ENCODE measurements around the gene TRIM41. TPM values are rescaled to one million over a fixed set of nuclear protein-coding genes. Genes with fewer than 3 reads are reported as not detected.

The TRIM41 gene
- total and polyA plus RNA-seq, 9 of the 15 experiments (the other 6 are each of a cell fraction or from before 2014, with no cell fraction given): 1.8 to 47.6 (median 20.9) TPM

DNA sequence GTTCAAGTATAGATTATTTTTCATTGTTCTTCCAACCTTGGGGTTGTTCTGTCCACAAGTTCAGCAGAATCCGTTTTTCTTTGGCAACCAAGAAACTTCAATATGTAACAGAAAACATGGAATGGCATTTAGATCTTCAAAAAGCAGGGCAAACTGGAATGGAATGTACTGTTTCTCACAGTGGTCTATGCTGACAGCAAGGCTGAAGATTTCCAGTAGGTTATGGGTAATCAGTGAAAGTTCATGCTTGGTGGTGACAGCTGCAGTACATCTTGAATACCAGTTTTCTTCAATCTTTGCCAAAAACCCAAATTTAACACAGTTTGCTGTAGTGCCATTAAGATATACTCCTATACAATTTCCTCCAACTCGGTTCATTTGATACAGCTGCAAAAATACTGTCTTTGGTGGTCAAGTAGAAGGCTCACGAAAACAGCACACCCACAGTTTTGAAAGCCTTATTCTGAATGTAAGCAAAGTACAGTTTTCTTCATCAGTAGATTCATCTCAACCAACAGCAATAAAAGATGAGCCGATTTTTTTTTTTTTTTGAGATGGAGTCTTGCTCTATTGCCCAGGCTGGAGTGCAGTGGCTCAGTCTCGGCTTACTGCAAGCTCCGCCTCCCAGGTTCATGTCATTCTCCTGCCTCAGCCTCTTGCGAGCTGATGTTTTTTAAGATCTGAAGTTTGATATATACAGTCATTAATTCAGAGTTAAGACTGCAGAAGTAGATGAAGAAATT is 32.9 kb downstream of the TRIM41 start:
- H3K4me1 ChIP-seq (replicated peaks in 1 of 2; ENCODE audit: control insufficient read depth in 2 of 2, insufficient read depth in 2 of 2, low read length in 2 of 2): peaks cover 11 to 30% of the 10 kb centered on the region in 2 experiments; a peak in 4 of 5 replicates
- POLR2A ChIA-PET: interaction anchor here (0.9 to 13.0 kb wide), 3 partner anchors 11 to 25 kb away, joined by 3 to 185 read pairs (median 4); partner anchors contain the start of gene RACK1
- intact Hi-C loops (cut with micrococcal nuclease): no loop called here

DNA sequence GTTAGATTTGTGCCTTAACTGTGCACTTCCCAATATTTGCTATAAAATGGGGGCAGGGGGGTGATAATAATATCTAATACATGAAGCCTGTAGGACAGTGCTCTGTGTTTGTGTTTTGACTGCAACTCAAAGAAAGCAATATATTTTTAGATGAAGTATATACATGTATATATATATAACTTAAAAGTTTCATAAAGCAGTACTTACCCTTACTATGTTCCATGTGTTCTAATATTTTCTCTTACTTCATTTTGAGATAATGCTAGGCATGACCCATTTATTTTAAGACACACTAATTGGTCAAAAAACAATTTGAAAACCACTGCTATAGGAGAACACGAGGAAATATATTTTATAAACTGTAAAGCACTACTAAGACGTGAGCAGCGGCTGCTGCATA is 35.5 kb downstream of the TRIM41 start:
- no TSS peak for BruUV-seq (replicated peaks)
- CTCF ChIA-PET (ENCODE audit: low intra/inter-chr PET ratio): no interaction called here
- peaks cover 23 to 28% of the 10 kb centered on the region in 2 experiments; a peak in 4 of 5 replicates for H3K4me1 ChIP-seq (replicated peaks in 1 of 2; ENCODE audit: control insufficient read depth in 2 of 2, insufficient read depth in 2 of 2, low read length in 2 of 2)
- no peak for DNase-seq (ENCODE audit: extremely low read depth in 1 of 4, low spot score in 3 of 4)
- H3K9ac ChIP-seq (ENCODE audit: insufficient read depth in 1 of 2, low read depth in 2 of 2, low read length in 2 of 2): peak overlapping the region in 1 of 2 experiments; percentile 35; a peak in 2 of 4 replicates
- no peak overlapping the region for H2AFZ ChIP-seq (ENCODE audit: low read depth, low read length)
- in situ Hi-C loops (cut with MboI) (no loop called here), intact Hi-C loops (cut with micrococcal nuclease) (no loop called here)
- peak overlapping the region; percentile 98 for H3K4me3 ChIP-seq
- H3K4me2 ChIP-seq (ENCODE audit: insufficient read depth, low read length): peak overlapping the region; percentile 99
- H3K79me2 ChIP-seq (ENCODE audit: control insufficient read depth, insufficient read depth, low read length): peaks cover 89% of the 10 kb centered on the region
- peaks cover 46% of the 10 kb centered on the region for H3K36me3 ChIP-seq (ENCODE audit: control insufficient read depth, insufficient read depth, low read length)
- no peaks in the 10 kb centered on the region for H3K9me3 ChIP-seq (replicated peaks; ENCODE audit: control insufficient read depth, insufficient read depth, low read depth, low read length)
- ATAC-seq: no peak
- TF ChIP-seq ZNF24 (IDR thresholded peaks at IDR 0.05): no peak
- TF ChIP-seq POLR2G (IDR thresholded peaks at IDR 0.05; ENCODE audit: low read depth, low read length): 0 out of 2 replicates have a peak, but pooled peaks have one; percentile 19
- 6% methylated on average over 3 of the region's 3 CpGs for WGBS (ENCODE audit: insufficient coverage, low coverage, missing lambda C conversion rate)
- FAIRE-seq: no peak
- no peaks in the 10 kb centered on the region for H3K9me1 ChIP-seq (ENCODE audit: control insufficient read depth, insufficient read depth, low read length)
- H3K27me3 ChIP-seq (ENCODE audit: control insufficient read depth in 2 of 2, insufficient read depth in 2 of 2, low read length in 2 of 2): no peaks in the 10 kb centered on the region
- H3K27ac ChIP-seq (ENCODE audit: extremely low read depth, low read depth, low read length): peak overlapping the region; percentile 19; the same call in 2 of the 3 replicates
- H4K20me1 ChIP-seq (replicated peaks; ENCODE audit: control insufficient read depth, insufficient read depth, low read length): peaks cover 33% of the 10 kb centered on the region
- POLR2A ChIA-PET: interaction anchor here (0.9 to 13.0 kb wide), 2 partner anchors 14 to 23 kb away, joined by 3 to 185 read pairs; partner anchors contain the start of gene RACK1

More for the DNA sequence above, 32.9 kb downstream of the TRIM41 start:
- Histone ChIP-seq H3K4me3 (no peak overlapping the region), H2AFZ (ENCODE audit: low read depth, low read length) (no peak overlapping the region), H3K4me2 (ENCODE audit: insufficient read depth, low read length) (no peak overlapping the region), H3K9ac (ENCODE audit: insufficient read depth in 1 of 2, low read depth in 2 of 2, low read length in 2 of 2) (no peak overlapping the region), H3K79me2 (ENCODE audit: control insufficient read depth, insufficient read depth, low read length) (peaks cover 95% of the 10 kb centered on the region), H3K27me3 (ENCODE audit: control insufficient read depth in 2 of 2, insufficient read depth in 2 of 2, low read length in 2 of 2) (no peaks in the 10 kb centered on the region), H3K27ac (ENCODE audit: extremely low read depth, low read depth, low read length) (no peak overlapping the region), H3K9me3 (replicated peaks; ENCODE audit: control insufficient read depth, insufficient read depth, low read depth, low read length) (no peaks in the 10 kb centered on the region), H4K20me1 (replicated peaks; ENCODE audit: control insufficient read depth, insufficient read depth, low read length) (peaks cover 47% of the 10 kb centered on the region), H3K9me1 (ENCODE audit: control insufficient read depth, insufficient read depth, low read length) (no peaks in the 10 kb centered on the region), H3K36me3 (ENCODE audit: control insufficient read depth, insufficient read depth, low read length) (peaks cover 60% of the 10 kb centered on the region)
- DNase-seq (ENCODE audit: extremely low read depth in 1 of 4, low spot score in 3 of 4) (no peak), FAIRE-seq (no peak), ATAC-seq (no peak)
- CTCF ChIA-PET (ENCODE audit: low intra/inter-chr PET ratio): no interaction called here
- BruUV-seq (replicated peaks): TSS peak; percentile 5
- TF ChIP-seq ZNF384 (IDR thresholded peaks at IDR 0.05; ENCODE audit: low read depth, low read length): 0 out of 2 replicates have a peak, but pooled peaks have one; percentile 37
- no peak for TF ChIP-seq DDX20 (tag; IDR thresholded peaks at IDR 0.05; ENCODE audit: low read depth)
- 0 out of 2 replicates have a peak, but pooled peaks have one; percentile 16 for TF ChIP-seq BCOR (IDR thresholded peaks at IDR 0.05)
- TF ChIP-seq HNRNPL (IDR thresholded peaks at IDR 0.05; ENCODE audit: low read depth, low read length): no peak
- peak; percentile 33; the same call in 1 of the 2 replicates for TF ChIP-seq POLR2A (conservative IDR thresholded peaks at IDR 0.05)
- TF ChIP-seq CHCHD3 (CRISPR knock-in tag; IDR thresholded peaks at IDR 0.05): no peak
- no peak for TF ChIP-seq TSC22D4 (tag; IDR thresholded peaks at IDR 0.05)
- no peak for TF ChIP-seq GATA2 (CRISPR knock-in tag; IDR thresholded peaks at IDR 0.05)
- TF ChIP-seq SP1 (CRISPR knock-in tag; IDR thresholded peaks at IDR 0.05): no peak
- peak; percentile 70 for TF ChIP-seq ZNF121 (CRISPR knock-in tag; conservative IDR thresholded peaks at IDR 0.05)
- no peak for TF ChIP-seq FOXK1 (CRISPR knock-in tag; IDR thresholded peaks at IDR 0.05; ENCODE audit: borderline replicate concordance)
- in situ Hi-C loops (cut with MboI): no loop called here
- 38% methylated on average over 7 of the region's 7 CpGs for WGBS (ENCODE audit: insufficient coverage, low coverage, missing lambda C conversion rate)

All from K562 (cell line).